Astrocyte (in vitro differentiated cells and primary cell): ENCODE measurements around the gene CAPN9.

ENCODE experiments used
- EZH2 ChIP-seq: IDR thresholded peaks from 2 replicates; pipeline ENCODE4 v1.6.1; 2012; ENCODE audit warnings: mild to moderate bottlenecking, low read length, inconsistent platforms; ENCODE audit not compliant: insufficient read depth
- TF ChIP-seq, protein P1 (sequence below): IDR thresholded peaks from 2 replicates; pipeline ENCODE4 v1.5.1; 2011; ENCODE audit warnings: low read depth, mild to moderate bottlenecking, inconsistent platforms, low read length, moderate library complexity; ENCODE audit not compliant: insufficient read depth

DNA sequence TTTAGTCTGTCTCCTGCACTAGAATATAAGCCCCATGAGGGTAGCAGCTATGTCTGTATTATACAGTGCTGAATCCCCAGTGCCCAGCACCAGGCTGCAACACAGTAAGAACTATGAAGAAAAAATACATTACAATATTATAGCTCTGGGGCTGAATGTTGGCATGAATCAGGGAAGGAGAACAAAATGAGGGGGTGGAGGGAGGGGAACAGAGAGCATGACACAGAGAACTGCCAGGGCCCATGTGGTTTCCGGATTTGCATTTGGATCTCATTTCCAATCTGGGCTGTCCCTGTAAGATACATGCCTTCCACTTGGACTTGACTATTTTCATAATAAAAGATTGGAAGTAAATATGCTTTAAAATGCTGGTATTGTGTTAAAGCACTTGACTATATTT, 85.3 kb downstream of the CAPN9 start:
- TF ChIP-seq, protein P1, sequence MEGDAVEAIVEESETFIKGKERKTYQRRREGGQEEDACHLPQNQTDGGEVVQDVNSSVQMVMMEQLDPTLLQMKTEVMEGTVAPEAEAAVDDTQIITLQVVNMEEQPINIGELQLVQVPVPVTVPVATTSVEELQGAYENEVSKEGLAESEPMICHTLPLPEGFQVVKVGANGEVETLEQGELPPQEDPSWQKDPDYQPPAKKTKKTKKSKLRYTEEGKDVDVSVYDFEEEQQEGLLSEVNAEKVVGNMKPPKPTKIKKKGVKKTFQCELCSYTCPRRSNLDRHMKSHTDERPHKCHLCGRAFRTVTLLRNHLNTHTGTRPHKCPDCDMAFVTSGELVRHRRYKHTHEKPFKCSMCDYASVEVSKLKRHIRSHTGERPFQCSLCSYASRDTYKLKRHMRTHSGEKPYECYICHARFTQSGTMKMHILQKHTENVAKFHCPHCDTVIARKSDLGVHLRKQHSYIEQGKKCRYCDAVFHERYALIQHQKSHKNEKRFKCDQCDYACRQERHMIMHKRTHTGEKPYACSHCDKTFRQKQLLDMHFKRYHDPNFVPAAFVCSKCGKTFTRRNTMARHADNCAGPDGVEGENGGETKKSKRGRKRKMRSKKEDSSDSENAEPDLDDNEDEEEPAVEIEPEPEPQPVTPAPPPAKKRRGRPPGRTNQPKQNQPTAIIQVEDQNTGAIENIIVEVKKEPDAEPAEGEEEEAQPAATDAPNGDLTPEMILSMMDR, result no peak
- TF ChIP-seq EZH2, result no peak
